ENCODE measurements around the gene APBB2.
"Not testable (repeated sequence)": the region's sequence is repeated elsewhere in the genome, so short reads cannot be mapped to it uniquely, and the experiment has no call there.

The APBB2 gene

DNA sequence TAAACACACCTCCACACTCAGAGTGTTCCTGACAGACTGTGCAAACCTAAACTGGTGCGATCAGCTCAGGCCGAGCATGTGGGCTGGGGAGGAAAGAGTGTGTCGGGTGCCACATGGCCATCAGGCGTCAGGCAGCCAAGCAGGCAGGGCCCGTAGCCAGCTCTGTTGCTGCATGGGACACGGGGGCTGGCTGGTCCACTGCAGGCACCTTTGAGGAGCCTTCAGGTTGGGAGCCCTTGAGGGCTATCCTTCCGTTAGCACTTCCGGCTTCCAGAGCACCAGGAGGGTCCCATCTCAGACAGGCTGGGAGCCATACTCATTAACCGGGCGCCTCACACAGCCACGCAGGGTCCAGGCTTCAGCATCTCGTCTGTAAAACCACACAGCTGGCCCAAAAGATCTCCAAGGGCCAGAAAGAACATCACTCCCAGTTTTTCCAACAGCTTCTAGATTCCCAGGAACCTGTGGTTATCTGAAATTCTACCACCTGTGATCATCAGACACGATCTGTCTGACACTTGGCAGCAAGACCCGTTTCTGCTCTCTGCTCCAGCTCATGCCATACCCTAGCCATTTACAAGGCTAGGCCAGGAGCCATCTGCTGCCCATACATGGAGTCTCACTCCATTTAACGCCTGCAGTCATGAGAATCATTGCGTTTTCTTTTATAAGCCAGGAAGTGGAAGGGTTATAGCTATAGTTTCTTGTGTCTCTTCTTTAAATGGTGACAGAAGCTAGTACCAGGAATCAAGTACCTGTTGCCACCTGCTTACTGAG lies 377.1 kb downstream of the APBB2 start:
- no peak for FAIRE-seq

DNA sequence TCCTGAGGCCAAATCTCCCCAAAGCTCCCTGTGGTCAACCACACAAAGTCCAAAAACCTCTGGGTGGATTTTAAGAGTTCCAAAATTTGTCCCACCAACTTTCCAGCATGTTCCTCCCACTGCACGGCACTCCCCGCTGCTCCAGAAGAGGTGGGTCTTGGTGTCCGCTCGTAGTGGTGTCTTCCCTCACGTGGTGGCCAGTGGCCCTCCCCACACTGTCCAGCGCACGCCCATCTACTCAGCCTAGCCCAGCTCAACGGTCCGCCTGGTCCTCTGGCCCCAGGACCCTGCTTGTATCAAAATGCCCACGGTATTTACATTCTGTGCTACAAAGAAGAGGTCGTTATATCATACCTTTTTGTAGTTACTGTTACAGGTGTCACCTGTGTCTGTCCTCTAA lies 381.1 kb downstream of the APBB2 start:
- DNase-seq (ENCODE audit: low spot score), result no peak
- peak; percentile 27 for FAIRE-seq

More for the DNA sequence above, 377.1 kb downstream of the APBB2 start:
- DNase-seq (ENCODE audit: low spot score), result no peak

DNA sequence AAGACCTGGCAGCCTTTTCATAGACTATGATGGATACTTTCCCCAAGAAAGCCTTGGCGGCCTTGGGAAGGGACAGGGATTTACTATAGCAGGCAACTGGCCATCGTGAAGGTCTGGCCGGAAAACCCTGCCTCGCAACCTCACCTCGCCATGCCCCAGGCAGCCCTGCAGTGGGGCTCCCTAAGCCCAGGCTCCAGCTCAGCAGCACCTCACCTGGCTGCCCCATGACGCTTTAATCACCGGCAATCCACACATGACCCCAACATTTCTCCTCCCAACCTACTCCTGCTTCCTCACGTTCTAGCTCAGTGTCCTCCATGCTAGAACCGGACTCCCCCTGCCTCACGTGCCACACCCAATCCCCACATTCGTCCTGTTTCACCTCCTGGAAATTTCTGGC lies 382.2 kb downstream of the APBB2 start:
- FAIRE-seq, result no peak

DNA sequence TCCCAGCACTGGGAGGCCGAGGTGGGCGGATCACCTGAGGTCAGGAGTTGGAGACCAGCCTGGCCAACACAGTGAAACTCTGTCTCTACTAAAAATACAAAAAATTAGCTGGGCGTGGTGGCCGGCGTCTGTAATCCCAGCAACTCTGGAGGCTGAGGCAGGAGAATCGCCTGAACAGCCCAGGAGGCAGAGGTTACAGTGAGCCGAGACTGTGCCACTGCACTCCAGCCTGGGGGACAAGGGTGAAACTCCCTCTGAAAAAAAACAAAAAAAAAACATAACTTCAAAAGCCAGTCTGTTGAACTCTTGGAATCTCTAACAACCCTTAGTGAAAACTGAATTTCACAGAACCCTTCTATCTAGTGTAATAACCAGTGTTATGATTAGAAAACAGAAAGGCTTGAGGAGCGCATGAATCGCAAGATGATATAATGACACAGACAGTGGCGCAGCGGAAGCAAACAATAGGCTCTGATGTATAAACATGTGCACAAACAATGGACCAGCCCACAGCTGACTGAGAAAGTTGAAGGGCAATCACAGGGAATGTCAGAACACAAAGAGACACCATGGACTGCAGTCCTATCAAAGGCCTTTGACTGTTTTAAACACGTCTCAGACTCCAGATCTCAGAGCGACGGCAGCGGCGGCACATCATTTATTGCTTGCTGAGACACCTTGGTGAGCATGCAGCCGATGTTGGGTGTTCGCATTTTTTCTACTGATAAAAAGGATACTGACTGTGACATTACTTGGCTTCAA lies 383.0 kb downstream of the APBB2 start:
- DNase-seq (ENCODE audit: low spot score) (no peak), FAIRE-seq (no peak)

More for the DNA sequence above, 382.2 kb downstream of the APBB2 start:
- no peak for DNase-seq (ENCODE audit: low spot score)

DNA sequence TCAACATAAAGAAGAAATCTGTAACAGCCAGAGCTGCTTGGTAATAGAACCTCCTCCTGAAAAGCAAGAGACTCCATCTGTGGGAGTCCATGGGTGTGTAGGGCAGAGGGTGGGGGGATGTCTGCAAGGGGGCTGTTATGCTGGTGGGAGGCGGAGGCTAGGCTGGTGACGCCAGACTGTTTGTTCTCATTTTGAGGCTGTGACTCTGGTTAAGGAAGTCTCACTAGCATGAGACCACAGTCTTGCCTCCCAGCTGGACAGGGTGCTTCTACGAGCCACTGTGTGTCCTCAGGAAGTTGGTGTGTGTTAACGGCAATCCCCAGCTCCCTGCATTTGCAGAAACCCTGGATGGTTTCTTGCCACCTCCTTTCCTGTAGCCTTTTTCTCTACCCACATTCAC lies 384.8 kb downstream of the APBB2 start:
- FAIRE-seq, result peak; percentile 62
- DNase-seq (ENCODE audit: low spot score), result no peak

DNA sequence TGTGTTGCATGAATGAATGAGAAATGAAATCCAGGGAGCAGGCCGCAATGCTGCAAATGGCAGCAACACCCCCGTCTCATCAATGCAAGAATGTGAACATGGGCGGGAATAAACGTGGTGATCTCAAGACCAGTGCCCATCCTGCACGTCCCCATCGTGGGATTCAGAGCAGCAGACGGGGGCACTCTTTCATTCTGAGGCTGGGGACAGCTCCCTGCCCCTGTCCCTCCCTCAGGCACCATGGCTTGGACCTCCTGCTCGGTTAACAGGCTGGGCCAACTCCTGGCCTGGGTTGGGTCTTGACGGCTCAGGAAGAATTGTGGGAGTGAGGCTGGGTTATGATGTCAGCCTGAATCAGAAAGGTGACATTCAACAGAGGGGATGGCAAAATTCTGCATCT lies 385.7 kb downstream of the APBB2 start:
- DNase-seq (ENCODE audit: low spot score) (no peak), FAIRE-seq (no peak)

DNA sequence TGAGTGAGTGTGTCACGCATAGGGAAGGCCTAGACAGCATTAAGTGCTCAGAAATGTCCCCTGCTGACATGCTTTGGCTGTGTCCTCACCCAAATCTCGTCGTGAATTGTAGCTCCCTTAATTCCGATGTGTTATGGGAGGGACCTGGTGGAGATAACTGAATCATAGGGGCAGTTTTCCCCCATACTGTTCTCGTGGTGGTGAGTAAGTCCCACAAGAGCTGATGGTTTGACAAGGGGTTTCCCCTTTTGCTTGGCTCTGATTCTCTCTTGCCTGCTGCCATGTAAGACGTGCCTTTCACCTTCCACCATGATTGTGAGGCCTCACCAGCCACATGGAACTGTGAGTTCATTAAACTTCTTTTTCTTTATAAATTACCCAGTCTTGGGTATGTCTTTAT lies 386.6 kb downstream of the APBB2 start:
- FAIRE-seq (peak; percentile 52), DNase-seq (ENCODE audit: low spot score) (no peak)

DNA sequence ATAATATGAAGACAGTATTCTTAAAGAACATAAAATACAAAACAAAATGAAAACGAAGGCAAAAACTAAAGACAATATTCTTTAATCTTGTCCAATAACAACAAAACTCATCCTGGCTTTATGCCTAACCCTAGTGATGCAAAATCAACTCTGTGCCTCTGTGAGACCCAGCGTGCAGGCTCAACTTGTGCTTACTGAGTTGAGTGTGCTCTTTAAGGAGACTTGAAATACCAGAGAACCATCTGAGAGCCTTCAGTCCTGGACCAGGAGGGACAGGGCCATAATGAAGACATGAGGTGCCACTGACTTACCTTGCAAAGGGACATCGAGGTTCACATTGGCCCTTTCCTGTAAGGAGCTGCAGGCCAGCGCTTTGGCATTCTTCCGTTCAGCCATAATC lies 387.5 kb downstream of the APBB2 start:
- DNase-seq (ENCODE audit: low spot score), result no peak
- no peak for FAIRE-seq

DNA sequence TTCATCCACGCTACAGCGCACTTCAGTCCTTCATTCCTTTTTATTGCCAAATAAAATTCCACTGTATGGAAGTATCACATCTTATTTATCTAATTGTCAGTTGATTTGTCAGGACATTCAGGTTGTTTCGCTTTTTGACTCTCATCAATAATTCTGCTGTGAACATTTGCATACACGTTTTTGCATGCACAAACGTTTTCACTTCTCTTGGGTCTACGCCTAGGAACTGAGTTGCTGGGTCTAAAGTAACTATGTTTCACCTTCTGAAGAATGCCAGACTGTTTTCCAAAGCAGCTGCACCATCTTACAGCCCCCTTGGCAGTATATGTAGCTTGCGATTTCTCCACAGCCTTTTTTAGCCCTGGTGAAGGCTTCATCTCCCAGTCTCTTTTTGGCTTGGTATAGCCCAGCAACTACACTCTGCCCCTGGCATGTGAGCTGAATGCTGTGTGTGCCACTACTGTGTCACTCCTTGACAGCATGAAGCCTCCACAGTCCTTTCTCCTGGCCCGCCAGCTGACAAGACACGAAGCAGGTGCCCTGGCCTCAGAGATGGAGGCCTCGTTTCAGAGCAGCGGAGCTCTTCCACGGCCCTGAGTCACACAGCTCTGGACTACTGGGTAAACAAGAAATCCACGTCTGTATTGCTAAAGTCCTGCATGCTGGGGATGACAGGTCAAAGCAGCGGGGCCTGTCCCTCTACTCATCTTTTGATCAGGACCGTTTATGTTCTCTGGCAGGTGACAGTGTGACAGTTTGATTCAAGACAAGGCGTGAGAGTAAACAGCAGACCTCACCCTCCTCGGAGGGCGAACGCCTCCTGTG lies 389.1 kb downstream of the APBB2 start:
- DNase-seq (ENCODE audit: low spot score), result no peak
- no peak for FAIRE-seq

DNA sequence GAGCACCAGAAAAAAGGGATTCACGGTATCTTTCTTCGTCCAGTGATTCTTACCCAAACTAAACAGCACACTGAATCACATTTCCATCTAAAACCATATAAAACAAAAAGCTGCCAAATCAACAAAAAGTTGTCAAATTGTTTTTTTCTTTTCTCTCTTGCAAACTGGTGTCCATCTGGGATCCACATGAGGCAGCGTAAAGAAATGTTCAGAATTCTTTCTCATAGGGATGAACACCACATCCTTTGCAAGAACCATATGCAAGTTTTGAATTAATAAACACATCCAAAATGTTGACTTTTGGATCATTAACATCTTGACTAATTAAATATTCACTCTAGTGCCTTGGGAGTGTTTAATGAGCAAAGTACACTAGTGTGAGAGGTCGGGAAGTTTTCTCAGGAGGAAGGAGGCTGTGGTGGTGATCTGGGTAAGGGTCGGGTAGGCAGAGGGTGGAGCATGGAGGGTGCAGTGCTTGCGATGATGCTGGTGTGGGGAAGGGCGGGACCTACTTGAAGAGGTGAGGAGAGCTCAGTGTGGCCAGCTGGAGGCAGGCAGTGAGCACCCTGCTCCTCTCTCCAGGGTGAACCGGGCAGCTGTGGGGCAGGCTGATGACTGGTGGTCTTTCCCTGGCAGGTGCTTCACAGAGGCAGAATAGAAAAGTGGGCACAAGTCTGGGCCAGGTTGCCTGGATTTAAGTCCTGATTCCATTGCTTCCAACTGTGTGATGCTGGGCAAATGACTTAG lies 391.7 kb downstream of the APBB2 start:
- FAIRE-seq, result no peak
- no peak for DNase-seq (ENCODE audit: low spot score)

DNA sequence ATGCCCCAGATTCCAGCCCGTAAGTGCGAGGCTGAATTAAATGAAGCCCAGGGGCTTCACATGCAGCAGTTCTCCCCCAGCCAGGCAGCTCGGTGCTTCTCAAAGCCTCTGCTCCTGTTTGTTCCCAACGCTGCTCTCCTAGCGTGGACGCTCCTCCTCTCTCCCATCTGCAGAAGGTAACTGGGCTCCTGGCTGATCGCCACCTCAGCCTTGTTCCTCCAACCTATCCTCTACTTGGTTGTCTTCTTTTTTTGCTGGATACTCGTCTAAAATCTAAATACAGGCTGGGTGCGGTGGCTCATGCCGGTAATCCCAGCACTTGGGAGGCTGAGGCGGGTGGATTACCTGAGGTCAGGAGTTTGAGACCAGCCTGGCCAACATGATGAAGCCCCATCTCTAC lies 394.2 kb downstream of the APBB2 start:
- FAIRE-seq (no peak), DNase-seq (ENCODE audit: low spot score) (no peak)

DNA sequence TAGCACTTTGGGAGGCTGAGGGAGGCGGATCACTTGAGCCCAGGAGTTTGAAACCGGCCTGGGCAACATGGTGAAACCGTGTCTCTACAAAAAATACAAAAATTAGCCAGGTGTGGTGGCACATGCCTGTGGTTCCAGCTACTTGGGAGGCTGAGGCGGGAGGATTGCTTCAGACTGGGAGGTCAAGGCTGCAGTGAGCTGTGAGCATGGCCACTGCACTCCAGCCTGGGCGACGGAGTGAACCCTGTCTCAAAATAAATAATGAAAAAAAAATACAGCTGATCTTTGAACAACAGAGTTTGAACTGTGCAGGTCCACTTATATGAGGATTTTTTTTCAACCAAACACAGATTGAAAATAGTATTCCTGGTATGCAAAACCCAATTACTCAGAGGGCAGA lies 397.2 kb downstream of the APBB2 start:
- FAIRE-seq; DNase-seq (ENCODE audit: low spot score): not testable (repeated sequence)

DNA sequence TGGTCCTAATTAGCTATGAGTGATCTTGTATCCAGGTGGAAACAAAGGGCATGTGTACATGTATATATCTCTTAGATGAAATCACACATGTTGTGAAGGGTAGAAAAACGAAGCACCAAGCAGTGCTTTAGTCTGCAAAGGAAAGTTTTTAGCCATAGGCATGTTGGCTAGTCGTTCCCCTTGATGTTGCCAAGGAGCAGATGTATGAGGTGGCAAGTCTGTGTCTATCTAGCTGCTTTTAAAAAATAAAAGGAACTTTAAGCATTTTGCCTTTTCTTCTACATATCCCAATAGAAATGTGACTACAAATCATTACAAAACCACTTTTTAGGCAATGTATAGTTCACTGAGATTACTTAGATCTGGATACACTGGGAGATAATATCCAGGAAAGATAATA lies 401.5 kb downstream of the APBB2 start:
- FAIRE-seq (no peak), DNase-seq (ENCODE audit: low spot score) (no peak)

DNA sequence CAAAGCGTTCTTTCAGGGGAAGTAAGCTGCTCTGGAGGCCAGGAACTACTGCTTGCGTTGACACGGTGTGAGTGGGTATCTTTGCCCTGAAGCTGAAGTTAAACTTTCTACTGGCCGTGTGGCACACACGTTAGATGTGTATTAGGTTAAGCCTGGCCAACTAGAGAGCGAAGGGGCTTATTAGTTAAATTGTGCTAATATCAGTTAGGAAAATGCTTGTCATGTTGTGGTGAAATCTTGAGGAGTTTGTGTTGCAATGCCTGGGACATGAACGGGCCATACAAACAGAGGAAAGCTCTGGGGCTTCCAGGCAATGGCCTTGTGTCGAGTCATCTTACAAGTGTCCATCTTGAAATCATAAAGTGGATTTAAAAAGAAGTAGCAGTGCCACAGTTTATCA lies 402.0 kb downstream of the APBB2 start:
- DNase-seq (ENCODE audit: low spot score), result no peak
- FAIRE-seq, result no peak

DNA sequence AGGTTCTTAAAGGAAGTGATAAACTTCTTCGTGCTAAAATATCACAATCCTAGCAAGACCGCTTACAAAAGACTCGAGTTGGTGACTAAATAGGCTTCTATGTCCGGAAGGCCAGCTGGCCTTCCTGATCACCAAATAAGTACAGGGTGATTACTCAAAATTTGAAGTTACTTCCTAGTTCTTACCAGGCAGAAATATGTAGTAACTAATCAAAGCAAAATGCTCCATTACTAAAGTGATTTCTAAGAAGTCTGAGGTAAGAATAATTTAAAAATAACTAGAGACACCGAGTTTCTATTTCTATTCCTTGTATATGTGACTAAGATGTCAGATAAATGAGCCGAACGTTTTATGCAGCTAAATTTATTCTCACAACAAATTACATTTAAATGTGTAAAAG lies 402.4 kb downstream of the APBB2 start:
- DNase-seq (ENCODE audit: low spot score) (no peak), FAIRE-seq (no peak)

DNA sequence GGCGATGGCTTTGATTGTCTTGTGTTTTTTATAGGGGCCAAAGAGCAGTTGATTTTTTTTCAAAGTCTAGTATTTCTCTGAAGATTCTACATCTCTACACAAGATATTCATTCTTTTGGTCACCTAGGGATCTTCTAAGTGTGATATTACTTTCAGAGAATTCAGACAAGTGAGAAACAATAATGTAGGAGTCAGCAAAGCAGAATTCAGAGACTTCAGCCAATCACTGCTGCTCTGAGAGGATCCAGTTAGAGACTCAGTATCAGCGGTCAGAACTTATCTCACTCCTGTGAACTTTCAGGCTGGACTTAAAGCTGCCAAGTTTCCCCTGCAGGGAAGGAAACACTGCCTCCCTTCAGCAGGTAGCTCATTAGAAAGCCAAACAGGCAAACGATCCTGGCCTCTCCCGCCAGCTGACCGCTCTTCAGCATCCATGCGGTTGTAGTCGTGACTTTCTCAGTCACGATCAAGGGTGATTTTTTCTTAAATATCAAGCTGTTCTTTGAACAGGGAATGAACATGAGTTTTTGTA lies 405.4 kb downstream of the APBB2 start:
- DNase-seq (ENCODE audit: low spot score) (no peak), FAIRE-seq (peak; percentile 37)

DNA sequence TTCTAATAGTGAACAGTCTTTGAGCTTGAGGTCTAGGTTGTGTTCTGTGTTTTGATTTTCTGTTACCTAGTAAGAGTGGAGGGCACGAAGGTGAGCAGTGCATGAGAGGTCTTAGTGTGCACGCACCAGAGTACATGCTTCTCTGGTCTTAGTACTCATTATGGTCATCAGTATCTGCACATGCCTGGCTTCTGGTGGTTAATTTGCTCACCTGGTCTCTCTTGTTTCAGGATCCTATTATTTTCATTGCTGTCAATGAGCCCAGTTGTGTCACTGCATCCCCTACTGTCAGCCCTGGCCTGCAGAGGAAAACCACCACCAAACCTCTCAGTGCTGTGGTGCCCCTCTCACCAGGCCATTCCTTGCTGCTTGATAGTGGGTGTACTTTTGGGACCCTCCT lies 409.7 kb downstream of the APBB2 start:
- no peak for DNase-seq (ENCODE audit: low spot score)
- no peak for FAIRE-seq

DNA sequence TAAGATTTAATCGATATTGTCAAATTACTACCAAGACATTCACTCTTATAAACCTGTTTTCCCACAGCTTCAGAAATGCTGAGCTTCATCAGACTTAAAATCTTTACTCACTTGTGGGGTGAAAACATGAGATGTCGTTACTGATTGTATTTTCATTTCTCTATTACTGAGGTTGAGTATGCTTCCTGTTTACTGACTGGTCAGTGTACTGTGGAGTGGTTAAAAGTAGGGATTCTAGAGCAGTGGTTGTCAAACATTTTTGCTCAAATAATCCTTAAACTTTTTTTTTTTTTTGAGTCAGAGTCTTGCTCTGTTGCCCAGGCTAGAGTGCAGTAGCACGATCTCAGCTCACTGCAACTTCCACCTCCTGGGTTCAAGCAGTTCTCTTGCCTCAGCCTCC lies 414.3 kb downstream of the APBB2 start:
- no peak for DNase-seq (ENCODE audit: low spot score)
- FAIRE-seq, result no peak

DNA sequence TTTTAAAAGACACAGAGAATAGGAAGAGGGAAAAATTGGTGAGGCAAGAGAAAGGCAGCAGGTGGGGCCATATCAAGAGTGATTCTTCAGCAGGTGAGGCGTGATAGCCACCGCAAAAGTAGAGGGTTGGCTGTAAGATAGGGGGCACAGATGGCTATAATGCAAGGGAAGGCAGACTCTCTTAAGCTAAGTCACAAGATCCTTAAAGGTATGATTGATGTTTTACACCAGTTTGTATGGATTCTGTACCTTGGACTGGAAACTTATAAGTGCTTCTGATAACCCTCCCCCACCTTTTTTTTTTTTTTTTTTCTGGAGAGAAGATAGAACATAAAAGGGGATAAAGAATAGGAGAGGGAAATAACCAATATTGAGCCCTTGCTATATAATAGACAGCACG lies 424.6 kb downstream of the APBB2 start:
- no peak for DNase-seq (ENCODE audit: low spot score)
- no peak for FAIRE-seq

DNA sequence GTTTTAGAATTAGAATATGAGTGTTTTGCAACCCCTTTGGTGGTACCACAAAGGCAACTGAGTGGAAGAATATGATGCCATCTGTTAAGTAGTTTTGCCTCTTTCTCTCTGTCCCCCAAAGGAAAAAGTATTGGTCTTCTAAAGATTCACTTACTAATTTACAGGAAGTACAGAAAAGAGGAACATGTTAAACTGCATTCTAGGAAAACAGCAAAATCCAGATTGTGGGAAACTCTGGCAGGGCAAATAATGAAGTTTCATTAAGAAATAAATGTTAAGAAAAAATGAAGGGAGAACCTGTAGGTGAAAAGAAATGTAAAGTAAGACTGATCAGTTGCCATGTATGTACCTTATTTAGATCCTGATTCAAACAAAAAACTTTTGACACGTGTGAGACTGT lies 425.3 kb downstream of the APBB2 start:
- DNase-seq (ENCODE audit: low spot score) (no peak), FAIRE-seq (no peak)

DNA sequence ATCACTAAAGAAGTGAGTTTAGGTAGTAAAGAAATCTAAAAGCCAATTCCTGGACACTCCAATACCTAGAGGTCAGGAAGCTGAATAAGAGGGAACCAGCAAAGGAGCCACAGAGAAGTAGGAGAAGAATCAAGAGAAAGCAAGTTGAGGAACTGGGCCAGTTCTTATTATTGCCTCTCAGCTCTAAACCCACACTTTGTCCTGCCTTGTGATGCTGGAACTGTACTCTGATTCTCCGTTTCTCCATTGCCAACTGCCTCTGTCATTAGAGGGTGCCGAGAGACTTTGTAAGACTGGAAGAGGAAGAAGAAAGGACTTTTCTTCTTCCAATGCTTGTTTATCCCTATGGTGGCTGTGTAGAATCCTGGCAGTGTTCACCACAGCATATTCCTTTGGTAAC lies 426.0 kb downstream of the APBB2 start:
- DNase-seq (ENCODE audit: low spot score), result no peak
- no peak for FAIRE-seq
